ENCODE measurements around the gene AOC2.
"Not testable (repeated sequence)": the region's sequence is repeated elsewhere in the genome, so short reads cannot be mapped to it uniquely, and the experiment has no call there.

AOC2 gene

GRCh38 chr17:42853004-42853403, 8.6 kb downstream of the AOC2 start:
- Histone ChIP-seq H3K4me3 (peak overlapping the region; percentile 62 to 72), H3K4me1 (peaks cover 0 to 60% (median 25%) of the 10 kb centered on the region in 4 donors), H3K36me3 (peaks cover 12 to 22% (median 14%) of the 10 kb centered on the region in 3 donors), H3K9me3 (no peaks in the 10 kb centered on the region), H3K27me3 (no peaks in the 10 kb centered on the region), H3K27ac (peak overlapping the region; percentile 90 to 96)
- DNase-seq: peak; percentile 69 to 92
- peak in 1 of 2 experiments; percentile 19 for TF ChIP-seq CTCF (IDR thresholded peaks at IDR 0.05)
- intact Hi-C loops (cut with DNase I; ENCODE audit: low total_unique reads): no loop called here

GRCh38 chr17:42853597-42853967, 9.2 kb downstream of the AOC2 start:
- peak in 1 of 2 donors; percentile 55 for DNase-seq
- Histone ChIP-seq H3K4me3 (peak overlapping the region; percentile 62 to 72), H3K27me3 (no peaks in the 10 kb centered on the region), H3K36me3 (peaks cover 12 to 22% (median 14%) of the 10 kb centered on the region in 3 donors), H3K27ac (peak overlapping the region; percentile 90 to 96), H3K4me1 (peaks cover 0 to 66% (median 25%) of the 10 kb centered on the region in 4 donors), H3K9me3 (no peaks in the 10 kb centered on the region)
- intact Hi-C loops (cut with DNase I; ENCODE audit: low total_unique reads): no loop called here
- TF ChIP-seq CTCF (IDR thresholded peaks at IDR 0.05): no peak

GRCh38 chr17:42853968-42854790, 9.8 kb downstream of the AOC2 start:
- H3K27me3 ChIP-seq: no peaks in the 10 kb centered on the region
- no peaks in the 10 kb centered on the region for H3K9me3 ChIP-seq
- peak overlapping the region; percentile 62 to 72 for H3K4me3 ChIP-seq
- TF ChIP-seq CTCF (IDR thresholded peaks at IDR 0.05): no peak
- peak in 1 of 2 donors; percentile 62 for DNase-seq
- H3K27ac ChIP-seq: peak overlapping the region; percentile 90 to 96
- intact Hi-C loops (cut with DNase I; ENCODE audit: low total_unique reads): no loop called here
- peaks cover 0 to 68% (median 24%) of the 10 kb centered on the region in 4 donors for H3K4me1 ChIP-seq
- H3K36me3 ChIP-seq: peaks cover 12 to 22% (median 14%) of the 10 kb centered on the region in 3 donors

- Histone ChIP-seq H3K9me3 (no peaks in the 10 kb centered on the region), H3K27ac (peak overlapping the region; percentile 90 to 96), H3K4me1 (peaks cover 0 to 60% (median 19%) of the 10 kb centered on the region in 4 donors), H3K27me3 (no peaks in the 10 kb centered on the region), H3K36me3 (peaks cover 12 to 22% (median 14%) of the 10 kb centered on the region in 3 donors), H3K4me3 (peak overlapping the region; percentile 62 to 72)
- intact Hi-C loops (cut with DNase I; ENCODE audit: low total_unique reads): no loop called here
- peak in 1 of 2 donors; percentile 58 for DNase-seq
- no peak for TF ChIP-seq CTCF (IDR thresholded peaks at IDR 0.05)
These were observed 10.7 kb downstream of the AOC2 start for GRCh38 chr17:42855048-42855596.

- Histone ChIP-seq H3K4me3 (peak overlapping the region; percentile 62 to 72), H3K4me1 (peaks cover 0 to 53% (median 13%) of the 10 kb centered on the region in 4 donors), H3K36me3 (peaks cover 12 to 22% (median 14%) of the 10 kb centered on the region in 3 donors), H3K27ac (peak overlapping the region; percentile 90 to 96)
- intact Hi-C loops (cut with DNase I; ENCODE audit: low total_unique reads); H3K27me3 ChIP-seq; H3K9me3 ChIP-seq: not testable (repeated sequence)
- DNase-seq: peak in 1 of 2 donors; percentile 31
These were observed 11.7 kb downstream of the AOC2 start for GRCh38 chr17:42856093-42856492.

GRCh38 chr17:42856516-42856915, 12.1 kb downstream of the AOC2 start:
- peak overlapping the region in 1 of 2 donors; percentile 72 for H3K4me3 ChIP-seq
- peaks cover 12 to 22% (median 14%) of the 10 kb centered on the region in 3 donors for H3K36me3 ChIP-seq
- H3K27me3 ChIP-seq; intact Hi-C loops (cut with DNase I; ENCODE audit: low total_unique reads); H3K9me3 ChIP-seq: not testable (repeated sequence)
- H3K4me1 ChIP-seq: peaks cover 0 to 53% (median 13%) of the 10 kb centered on the region in 4 donors
- peak in 1 of 2 donors; percentile 66 for DNase-seq
- peak overlapping the region; percentile 90 to 96 for H3K27ac ChIP-seq
